ENCODE measurements around the gene VSIG10L2.

- TF ChIP-seq GATA2 (IDR thresholded peaks at IDR 0.05; ENCODE audit: low read depth, low read length) (no peak), GATA3 (IDR thresholded peaks at IDR 0.05; ENCODE audit: low read depth, low read length) (no peak)
These were observed 8.5 kb downstream of the VSIG10L2 start for GRCh38 chr11:125954123-125954944.

All from SH-SY5Y (cell line).